ENCODE results near the gene DPM2.

DPM2 gene

DNA sequence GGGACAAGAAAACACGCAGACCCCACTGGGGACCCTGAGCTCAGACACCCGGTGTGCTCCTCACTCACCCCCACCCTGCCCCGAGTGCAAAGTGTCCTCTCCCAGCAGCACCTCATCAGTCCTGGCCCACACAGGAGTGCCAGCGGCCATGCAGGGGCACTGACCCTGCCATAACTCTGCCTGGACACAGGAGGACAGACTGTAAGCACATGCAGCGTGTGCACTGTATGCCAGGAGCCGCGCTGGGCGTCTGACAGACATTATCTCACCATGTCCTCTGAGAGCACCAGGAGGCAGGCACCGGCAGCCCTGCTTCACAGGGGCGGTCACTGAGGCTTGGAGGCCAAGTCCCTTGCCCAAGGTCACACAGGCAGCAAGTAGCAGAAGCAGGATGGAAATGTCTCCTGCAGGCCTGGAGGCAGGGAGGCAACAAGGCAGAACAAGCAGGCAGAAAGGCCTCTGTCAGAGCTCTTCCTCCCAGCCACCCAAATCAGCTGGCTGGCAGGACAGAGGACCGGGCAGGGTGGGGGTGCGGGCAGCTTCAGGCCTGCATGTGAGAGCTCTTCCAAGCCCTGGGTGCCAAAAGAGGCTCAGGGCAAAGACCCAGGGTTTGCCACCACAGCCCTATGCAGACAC lies 34.7 kb upstream of the DPM2 start:
- no peak for DNase-seq

DNA sequence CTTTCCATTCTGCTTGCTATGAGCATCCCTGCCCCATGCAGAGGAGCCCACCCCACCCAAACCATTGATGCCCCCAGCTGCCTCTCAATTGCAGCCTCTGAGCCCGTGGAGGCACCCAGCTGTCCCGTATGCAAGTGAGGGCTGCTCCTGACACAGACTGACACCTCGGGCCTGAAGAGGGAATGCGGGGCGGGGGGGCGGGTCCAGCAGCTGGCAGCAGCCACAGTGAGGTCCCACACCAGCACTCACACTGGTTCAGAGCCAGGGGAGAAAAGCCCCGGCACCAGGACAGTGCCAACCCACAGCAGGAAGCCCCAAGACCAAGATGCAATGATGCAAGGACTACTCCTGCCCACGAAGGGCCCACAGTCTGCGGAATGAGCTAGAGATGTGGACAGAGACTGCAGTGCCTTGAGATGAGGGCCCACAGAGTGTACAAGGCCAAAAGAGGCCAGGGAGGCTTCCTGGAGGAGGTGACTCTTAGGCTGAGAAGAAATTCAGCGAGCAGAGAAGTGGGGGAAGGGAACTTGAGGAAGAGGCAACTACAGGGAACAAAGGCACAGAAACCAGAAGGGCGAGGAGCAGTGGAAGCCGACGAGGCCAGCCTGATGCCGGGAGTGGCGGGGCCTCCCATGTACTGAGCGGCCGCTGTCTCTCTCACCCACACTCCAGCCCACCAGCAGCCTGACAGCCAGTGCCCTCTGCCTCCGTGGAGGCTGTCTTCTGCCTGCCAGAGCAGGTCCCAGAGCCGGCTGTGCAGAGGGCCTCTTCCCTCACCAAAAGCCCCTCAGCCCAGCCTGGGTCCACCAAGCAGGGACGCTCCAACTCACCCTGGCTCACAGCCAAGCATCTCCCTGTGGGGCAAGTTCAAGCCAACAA lies 33.9 kb upstream of the DPM2 start:
- DNase-seq, result no peak

DNA sequence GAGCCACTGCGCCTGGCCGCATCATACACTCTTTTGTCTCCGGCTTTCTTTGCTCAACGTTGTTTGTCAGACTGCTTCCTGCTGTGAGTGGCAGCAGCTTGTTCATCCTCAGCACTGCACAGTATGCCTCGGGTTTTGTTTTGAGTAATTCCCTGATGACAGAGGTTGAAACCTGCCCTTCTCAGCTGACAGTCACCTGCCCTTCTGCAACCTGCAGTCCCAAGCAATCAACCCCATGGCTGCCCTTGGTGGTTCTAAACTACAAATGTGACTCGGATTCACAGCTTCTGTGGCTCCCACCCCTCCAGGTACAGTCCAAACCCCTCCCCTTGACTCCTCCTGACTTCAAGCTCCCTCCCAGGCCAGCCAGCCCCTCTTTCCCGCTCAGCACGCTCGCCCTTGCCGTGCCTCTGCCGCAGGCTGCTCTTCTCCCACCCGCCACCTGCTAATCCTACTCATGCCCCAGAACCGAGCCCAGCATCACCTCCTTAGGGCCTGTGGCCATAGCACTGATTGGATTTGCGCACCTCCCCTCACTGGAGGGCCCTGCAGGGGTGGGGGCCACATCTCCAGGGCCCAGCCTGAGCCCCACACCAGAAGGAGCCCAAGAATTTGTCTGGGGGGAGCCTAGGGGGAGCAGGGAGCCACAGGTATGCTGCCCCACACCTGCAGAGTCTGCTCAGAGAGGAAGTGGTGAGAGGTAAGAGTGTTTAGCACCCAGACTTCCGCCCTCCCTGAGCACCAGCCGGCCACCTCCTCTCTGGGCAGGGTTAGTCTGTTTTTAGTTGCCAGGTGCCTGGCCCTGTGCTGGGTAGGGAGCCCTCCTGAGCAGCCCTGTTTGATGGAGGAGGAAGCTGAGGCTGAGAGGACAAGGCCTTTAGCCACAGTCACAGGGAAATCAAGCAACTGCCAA lies 33.0 kb upstream of the DPM2 start:
- DNase-seq, result no peak

DNA sequence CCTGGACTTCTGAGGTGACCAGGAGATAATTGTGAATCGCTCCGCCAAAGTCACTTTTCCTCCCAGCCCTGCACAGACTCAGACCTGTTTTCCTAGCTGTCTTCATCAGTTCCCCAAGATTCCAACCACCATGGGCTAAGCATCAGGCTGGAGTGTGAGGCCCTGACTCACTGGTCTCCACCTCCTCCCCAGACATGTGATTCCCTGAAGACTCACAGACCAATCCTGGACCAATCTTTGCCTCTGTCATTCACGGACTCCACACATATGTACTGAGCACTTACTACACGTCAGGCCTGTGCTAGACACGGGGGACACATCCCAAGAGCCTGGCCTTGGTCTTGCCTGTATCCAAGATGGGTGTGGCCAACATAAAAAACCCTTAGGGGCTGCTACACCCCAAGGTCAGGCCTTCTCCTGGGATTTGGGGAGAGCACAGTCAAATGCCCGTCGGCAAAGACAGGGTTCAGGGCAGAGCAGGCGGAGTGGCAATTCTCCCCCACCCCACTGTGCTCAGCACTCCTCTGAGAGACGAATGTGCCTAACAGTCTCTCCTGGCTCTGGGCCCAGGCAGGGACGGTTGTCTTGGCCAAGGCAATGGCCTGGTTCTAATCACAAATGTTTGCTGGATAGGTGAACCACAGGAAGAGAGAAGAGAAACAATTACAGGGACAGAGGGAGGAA lies 31.2 kb upstream of the DPM2 start:
- no peak for DNase-seq

DNA sequence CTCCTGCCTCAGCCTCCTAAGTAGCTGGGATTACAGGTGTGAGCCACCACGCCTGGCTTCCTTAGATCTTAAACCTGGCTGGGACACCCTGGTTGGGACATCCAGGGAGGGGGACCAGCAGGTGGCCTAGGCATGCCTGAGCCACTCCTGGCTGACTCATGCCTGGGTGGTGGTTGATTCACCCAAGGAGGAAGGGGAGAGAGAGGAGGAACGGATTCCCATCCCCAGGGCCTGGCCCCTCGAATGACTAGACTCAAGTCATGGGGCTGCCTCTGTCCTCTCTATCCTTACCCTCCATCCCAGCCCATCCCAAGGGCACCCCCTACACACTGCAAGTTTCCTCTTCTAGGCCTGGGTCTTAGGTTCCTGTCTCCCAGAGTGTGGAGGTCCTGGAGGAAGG lies 30.4 kb upstream of the DPM2 start:
- DNase-seq, result no peak

DNA sequence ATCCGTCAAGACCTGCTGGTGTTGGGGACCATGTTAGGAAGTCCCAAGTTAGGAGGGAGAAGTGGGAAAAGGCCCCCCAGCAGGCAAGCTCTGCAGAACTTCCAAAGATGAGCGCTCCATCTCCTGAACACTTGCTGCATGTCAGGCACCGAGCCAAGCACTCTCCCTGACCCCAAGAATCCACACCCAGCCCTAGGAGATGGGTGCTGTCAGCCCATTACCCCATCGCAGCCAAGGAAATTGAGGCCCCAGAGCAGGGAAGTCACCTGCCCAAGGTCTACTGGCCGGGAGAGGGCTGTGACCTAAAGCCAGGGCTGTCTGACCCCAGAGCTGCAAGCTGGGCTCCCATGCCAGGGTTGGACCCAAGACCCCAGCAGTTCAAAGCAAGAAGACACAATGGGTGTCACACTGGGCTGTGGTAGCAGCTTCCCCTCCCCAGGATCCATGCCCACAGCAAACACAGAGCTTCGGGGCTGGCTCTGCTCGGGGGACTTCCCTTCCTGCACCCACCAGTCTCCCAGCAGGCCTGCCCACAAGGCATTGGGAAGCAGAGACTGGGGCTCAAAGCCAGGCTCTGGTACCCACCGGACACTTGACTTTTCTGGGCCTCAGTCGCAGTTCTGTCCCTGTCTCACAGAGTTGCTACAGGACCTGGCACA lies 29.6 kb upstream of the DPM2 start:
- DNase-seq, result no peak

DNA sequence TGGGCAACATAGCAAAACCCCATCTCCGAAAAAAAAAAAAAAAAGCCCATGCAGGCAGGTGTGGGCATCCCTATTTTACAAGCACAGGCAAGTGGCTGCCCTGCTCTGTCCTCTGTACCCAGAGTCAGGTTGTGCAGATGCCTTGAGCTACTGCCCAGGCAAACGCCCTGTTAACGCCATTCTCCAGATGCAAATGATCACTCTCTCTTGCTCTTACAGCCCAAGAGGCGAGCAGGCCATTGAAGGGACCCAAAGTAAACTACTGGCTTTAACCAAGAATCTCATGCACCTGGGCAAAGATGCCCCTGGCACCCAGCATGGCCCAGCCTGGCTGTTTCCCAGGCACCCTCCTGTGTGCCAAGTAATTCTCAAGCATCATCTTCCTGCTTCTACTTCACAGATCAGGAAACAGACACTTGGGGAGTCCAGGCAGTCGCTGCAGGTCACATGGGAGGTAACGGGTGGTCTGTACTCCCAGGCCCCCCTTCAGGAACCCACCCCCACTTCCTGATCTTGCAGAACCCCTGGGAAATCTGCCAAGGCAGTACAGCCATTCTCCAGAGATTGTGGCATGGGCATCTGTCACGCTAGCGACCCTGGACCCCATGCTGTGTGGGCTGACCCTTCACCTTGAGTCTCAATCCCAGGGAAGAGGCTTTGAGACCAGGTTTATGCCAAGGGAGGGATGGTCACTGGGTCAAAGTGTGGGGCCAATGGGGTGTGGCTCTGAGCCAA lies 28.9 kb upstream of the DPM2 start:
- DNase-seq, result no peak

DNA sequence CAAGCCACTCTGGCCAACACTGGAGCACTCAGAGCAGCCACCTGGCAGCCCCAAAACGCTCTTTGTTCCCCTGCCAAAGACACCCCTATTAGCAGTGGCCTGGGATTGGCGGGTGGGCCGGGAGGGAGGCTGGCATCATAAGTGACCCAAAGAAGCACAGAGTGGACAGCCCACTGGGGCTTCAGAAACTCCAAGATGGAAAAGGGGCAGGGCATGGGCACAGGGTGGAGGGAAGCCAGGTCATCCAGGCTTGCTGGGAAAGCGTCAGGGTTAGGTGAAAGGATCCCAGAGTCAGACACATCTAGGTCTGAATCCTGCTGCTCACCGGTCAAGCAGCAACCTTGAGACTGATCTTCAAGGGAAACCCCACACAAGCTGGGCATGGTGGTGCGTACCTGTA lies 28.3 kb upstream of the DPM2 start:
- no peak for DNase-seq

DNA sequence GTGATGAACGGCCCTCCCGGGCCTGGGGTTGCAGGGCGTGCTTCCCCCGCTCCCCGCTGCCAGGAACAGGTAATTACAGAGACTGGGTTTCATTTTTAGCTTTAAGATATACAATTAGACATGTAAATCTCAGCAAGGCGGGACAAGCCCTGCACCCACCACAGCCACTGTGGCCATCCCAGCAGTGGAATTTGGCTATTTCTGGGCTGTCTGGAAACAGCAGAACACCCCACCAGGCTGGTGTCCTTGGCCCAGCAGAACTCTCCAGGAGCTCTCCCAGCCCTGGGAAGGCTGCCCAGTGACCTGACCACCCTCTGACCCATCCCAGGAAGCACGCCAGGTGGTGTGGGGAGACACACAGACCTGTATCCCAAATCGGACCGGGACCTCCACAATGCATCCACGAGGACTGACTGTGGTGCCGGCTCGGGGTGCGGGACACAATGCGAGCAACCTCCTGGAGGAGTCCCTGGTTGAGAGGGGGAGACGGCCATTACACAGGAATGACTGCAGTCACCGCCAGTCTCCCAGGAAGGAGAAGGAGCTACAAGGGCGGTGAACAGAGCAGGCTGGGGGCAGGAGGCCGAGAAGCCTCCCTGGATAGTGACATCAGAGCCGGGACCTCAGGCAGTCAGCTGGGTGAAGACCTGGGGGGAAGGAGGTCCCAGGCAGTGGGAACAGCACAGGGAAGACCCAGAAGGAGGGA lies 25.9 kb upstream of the DPM2 start:
- no peak for DNase-seq

DNA sequence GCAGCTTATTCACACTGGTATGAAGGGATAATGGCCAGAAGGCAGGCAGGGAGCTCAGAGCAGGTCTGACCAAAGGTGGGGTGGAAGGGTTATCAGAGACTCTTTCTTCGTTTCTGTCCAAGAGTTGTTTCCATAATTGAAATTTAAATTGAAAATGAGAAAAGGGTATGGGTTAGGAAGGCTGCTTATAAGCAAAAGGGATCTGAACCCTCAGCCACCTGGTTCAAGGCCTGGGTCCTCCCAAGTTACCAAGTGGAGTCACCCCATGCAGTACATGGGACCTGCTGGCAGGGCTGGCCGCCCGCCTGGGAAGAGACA lies 25.3 kb upstream of the DPM2 start:
- DNase-seq, result no peak

DNA sequence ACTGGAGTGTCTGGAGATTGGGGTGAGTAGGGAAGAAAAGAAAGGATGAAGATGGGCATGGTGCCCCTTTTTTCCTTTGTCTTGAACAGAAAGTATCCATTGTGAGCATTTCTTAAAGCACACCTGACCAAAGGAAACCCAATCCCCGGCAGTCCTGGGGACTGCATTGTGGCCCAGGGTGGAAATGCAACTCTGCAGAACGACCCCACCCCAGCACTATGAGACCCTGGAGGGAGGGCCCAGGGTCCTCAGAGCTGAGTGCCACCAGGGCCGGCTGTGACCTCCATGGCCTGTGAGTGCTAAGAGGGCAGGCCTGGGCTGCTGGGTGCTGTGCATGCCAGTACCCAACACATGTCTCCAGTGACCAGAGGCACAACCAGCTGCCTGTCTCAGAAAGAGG lies 24.6 kb upstream of the DPM2 start:
- DNase-seq, result no peak

DNA sequence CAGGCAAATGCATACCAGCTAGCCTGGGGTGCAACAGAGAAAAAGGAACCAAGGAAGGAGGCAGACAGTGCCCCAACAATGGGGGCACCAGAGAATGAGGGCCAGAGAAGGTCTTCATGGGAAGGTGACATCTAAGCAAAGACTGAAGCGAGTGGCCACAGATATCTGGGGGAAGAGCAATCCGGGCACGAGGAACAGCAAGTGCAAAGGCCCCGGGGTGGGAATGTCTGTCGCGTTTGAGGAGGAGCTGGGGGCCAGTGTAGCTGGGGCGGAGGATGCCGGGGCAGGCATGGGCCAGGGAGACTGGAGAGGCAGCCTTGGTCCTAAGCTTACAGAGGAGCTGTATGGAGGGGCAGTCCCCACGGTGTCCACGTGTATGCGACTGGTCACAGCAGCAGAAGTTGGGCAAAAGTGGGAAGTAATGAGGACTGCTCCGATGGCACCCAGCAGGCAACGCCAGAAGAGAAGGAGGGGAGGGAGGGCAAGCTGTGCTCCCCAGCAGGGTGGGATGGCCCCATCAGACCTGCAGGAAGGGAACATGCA lies 24.0 kb upstream of the DPM2 start:
- DNase-seq, result no peak

DNA sequence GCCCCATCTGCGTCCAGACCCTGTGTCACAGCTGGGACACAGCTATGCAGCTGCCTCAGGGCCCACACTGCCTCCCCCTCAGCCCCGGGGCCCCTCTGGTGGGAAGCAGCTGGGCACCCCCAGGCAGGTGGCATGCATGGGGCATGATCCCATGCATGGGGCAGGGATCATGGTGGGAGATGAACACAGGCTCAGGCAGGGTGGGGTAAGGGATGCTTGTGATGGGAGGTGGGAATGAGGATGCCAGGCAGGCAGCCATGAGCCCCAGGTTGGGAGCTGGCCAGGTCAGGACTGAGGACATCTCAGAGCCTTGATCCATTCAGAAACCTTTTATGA lies 23.5 kb upstream of the DPM2 start:
- DNase-seq, result no peak

DNA sequence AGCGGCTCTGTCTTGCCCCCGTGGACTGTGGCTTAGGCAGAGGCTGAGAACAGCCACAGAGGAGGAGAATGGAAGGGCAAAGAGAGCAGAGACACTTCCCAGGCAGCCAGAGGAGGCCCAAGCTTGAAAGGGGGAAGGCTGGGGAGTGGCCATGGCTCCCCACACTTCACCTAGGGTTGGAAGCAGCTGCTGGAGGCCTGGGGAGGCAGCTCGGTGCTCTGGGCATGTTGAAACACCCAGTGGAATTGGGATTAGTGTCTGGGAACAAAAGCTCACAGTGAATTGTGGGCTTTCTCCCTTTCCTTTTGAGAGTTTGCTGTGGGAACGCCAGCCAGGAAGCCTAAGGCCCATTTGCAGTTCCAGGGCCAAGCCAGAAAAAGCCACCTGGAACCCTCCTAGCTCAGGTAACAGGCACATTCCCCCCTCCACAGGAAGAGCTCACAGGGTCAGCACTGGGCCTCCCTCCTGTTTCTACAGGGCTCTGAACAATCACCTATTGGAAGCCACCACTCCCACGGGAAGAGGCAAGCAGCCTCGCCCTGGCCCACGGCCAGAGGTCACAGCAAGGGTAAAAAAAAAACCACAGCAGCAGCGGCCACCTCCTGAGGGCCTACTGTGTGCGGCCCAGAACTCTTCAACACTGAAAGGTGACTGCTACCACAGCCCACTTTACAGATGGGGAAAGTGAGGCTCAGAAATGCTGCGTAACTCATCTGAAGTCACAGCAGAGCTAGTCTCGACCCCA lies 22.9 kb upstream of the DPM2 start:
- no peak for DNase-seq

DNA sequence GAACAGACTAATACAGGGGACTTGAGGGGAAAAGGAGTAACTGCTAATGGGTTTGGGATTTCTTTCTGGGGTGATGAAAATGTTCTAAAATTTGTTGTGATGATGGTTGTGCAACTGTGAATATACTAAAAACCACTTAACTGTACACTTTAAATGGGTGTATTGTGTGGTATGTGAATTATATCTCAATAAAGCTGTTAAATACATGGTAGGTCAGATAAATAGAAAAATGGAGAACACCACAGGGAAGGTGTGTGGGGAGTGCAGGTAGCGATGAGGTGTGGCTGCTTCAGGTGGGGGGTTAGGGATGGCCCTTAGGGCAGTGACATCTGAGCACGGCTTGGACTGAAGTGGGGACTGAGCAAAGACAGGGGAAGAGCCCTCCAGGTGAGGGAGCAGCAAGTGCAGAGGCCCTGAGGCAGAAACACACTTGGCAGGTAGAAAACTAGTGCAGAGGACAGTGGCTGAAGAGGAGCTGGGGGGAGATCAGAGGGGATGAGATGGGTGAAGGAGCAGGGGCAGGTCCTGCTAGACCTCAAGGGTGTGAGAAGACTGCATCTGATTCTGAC lies 22.3 kb upstream of the DPM2 start:
- no peak for DNase-seq

DNA sequence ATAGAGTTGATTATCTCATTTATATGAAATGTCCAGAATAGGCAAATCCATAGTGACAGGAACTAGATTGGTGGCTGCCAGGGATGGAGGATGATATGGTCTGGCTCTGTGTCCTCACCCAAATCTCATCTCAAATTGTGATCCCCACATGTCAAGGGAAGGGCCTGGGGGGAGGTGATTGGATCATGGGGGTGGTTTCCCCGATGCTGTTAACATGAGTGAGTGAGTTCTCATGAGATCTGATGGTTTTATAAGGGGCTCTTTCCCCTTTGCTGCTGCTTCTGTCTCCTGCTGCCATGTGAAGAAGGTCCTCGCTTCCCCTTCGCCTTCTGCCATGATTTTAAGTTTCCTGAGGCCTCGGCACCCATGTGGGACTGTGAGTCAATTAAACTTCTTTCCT lies 21.7 kb upstream of the DPM2 start:
- no peak for DNase-seq

DNA sequence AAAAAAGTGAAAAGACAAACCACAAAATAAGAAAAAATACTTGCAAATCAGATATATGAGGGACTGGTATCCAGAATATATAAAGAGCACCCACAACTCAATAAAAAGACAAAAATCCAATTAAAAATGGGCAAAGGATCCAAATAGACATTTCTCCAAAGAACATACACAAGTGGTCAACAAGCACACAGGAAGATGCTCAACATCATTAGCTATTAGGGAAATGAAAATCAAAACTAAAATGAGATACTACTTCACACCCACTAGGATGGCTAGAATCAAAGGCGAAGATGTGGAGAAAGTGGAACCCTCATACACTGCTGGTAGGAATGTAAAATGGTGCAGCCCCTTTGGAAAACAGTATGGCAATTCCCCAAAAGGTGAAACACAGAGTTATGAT lies 21.1 kb upstream of the DPM2 start:
- no peak for DNase-seq

DNA sequence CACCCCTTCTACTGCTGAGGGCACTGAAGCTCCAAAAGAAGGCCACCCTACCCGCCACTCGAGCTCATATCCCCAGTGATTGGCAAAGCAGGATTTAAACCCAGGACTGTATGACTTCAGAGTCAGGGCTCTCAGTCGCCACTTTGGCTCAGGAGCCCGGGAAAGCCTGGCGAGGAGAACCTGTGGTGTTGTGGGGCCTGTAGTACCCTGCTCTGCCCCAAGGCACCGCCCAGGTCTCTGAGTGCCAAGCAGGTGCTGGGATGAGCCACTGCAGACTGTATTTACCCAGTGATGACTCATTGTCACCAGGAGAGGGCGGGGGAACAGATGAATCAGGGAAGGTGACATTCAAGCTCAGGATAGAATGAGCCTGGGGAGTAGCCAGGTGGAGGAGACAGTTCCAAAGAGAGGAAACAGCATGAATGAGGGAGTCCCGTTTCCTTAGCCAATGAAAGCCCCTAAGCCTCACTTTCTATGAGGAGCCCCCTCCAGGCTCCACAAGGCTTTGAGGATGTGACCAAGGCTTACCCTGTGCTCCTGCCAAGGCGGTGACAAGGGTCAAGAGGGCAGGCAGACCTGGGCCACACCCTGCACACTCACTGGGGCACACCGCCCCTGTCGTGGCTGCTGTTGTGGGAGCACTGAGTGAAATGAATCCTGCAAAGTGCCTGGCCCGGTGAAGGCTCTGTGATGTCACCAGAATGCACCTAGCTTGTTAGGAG lies 17.8 kb upstream of the DPM2 start:
- peak; percentile 29 for DNase-seq

DNA sequence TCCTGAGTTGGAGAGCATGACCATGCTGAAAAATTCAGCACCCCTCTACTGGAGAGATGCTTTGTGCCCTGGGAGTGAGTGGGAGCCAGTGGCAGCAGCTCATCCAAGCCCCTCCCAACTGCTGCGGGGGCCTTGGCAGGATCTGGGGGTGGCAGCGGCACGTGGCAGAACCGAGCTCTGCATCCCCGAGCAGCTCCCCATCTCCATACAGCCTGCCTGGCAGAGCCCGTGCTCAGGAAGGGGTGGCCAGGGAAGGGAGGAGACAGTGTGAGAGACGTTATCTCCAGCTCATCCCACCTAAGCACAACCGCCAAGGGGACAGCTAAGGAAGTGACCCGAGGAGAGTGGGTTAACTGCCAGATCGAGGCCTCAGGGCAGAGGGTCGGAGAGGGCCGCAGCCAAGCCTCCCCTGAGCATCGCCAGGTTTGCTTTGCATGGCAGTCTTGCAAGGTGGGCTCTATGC lies 17.2 kb upstream of the DPM2 start:
- DNase-seq, result no peak
